HG03520 (cell line): ENCODE measurements around the gene PTCH2.
"Not testable (repeated sequence)": the region's sequence is repeated elsewhere in the genome, so short reads cannot be mapped to it uniquely, and the experiment has no call there.

Experiments
- ATAC-seq: cut with Tn5 transposase; IDR thresholded peaks from one replicate; pipeline ENCODE4 v1.9.1; 2021; ENCODE audit warnings: mild to moderate bottlenecking, moderate library complexity; ENCODE audit not compliant: unreplicated experiment

PTCH2 gene

DNA sequence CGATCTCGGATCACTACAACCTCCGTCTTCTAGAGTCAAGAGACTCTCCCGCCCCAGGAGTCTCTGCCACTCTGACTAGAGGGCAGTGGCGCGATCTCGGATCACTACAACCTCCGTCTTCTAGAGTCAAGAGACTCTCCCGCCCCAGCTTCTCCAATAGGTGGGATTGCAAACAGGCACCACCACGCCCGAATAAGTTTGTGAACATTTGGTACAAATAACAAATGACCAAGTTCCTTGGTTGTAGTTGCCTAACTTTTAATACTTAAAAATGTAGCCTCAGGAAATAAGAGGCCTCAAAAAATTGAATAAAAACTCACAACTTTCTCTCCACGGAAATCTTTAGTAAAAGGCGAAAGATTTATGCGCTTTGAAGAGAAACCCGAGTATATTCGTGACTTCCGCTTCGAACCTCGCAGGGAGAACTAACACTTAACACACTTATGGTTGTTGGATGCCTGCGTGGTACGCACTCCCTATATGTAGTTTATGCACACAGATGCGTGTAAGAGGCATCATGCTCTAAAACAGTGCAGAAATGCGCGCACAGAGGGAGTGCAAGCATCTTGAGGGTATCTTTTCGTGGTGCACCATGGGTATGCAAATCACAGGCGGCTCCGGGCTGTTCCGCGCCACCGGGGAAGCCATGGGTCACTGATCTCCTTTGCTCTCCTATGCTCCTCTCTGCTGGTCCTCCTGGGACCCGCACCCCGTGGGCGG is 23.3 kb downstream of the PTCH2 start:
- ATAC-seq, result peak; percentile 71

DNA sequence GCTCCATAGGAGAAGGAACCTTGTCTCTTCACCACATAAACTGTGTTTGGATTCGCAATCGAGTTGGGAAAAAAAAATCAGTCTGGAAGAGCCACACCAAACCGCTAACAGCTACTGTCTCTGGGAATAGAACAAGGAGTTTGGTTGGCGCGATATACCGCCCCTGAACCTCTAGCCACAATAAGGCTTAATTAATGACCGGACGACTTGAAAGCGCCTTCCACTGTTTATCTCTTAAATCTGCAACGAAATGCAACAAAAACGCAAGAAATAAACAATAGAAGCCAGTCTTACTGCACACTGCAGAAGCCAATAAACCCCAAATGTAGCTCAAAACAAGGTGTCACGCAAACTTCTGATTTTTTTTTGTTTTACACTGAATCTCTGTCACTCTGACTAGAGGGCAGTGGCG is 23.9 kb downstream of the PTCH2 start:
- ATAC-seq, result no peak

GRCh38 chr1:44817771-44818495 is 25.1 kb downstream of the PTCH2 start:
- no peak for ATAC-seq

DNA sequence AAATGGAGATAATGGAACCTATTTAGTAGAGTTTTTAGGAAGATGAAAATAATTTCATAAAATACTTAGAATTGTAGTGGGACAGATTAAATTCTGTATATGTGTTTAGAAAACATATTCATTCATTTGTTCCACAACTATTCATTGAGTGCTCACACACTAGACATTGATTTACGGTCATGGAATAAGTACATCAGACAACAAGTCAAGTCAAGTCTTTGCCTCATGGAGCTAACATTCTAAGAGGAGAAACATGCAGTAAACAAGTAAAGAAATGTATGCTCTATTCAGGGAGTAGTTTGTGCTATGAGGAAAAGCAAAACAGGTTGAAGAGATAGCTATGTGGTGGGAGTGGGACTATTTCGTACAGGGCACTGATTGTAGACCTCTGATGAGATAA is 25.7 kb downstream of the PTCH2 start:
- ATAC-seq, result no peak

GRCh38 chr1:44815926-44816325 is 27.1 kb downstream of the PTCH2 start:
- ATAC-seq, result not testable (repeated sequence)

- ATAC-seq, result no peak
Measured at GRCh38 chr1:44812822-44813543, 30.1 kb downstream of the PTCH2 start.

DNA sequence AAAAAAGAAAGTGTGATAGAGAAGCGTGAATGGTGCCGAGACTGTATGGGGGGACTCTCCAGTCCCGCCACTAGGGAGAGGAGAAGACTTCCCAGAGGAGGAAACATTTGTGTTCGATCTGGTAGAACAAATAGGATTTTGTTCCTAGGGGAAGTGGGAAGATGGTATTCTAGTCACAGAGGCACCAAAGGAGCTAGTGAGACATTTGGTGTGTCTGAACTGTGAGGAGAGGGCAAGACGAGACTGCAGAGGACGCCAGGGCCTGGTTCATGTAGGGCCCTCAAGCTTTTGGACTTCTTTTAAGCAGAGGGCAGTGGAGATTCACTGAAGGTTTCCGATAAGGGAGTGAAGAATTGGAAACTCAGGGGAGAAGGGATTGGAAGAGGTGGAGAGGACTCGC is 31.8 kb downstream of the PTCH2 start:
- ATAC-seq, result no peak

- ATAC-seq, result not testable (repeated sequence)
Measured at GRCh38 chr1:44810762-44811105, 32.3 kb downstream of the PTCH2 start.

DNA sequence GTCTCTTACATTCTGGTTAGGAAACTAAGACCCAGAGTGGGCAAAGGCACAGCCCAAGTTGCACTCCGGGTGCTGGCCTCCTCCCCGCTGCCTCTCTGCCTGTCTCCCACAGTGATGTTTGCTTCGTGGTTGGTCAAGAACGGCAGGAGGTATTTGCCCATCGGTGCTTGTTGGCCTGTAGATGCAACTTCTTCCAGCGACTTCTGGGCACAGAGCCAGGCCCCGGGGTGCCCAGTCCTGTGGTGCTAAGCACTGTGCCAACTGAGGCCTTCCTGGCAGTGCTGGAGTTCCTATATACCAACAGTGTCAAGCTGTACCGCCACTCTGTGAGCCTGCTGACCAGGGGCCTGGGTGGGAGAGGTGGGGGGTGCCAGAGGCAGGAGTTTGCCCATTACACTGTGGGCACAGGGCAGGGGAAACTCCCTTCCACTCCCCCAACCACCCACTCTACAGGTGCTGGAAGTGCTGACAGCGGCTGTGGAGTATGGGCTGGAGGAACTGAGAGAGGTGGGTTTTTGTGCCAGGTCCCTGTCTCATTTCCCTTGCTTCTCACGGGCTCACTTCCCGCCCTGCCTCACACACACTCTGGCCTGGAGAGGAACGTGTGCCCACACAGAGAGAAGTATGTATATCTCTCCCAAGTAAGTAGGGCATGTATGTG is 32.8 kb downstream of the PTCH2 start:
- ATAC-seq, result no peak

DNA sequence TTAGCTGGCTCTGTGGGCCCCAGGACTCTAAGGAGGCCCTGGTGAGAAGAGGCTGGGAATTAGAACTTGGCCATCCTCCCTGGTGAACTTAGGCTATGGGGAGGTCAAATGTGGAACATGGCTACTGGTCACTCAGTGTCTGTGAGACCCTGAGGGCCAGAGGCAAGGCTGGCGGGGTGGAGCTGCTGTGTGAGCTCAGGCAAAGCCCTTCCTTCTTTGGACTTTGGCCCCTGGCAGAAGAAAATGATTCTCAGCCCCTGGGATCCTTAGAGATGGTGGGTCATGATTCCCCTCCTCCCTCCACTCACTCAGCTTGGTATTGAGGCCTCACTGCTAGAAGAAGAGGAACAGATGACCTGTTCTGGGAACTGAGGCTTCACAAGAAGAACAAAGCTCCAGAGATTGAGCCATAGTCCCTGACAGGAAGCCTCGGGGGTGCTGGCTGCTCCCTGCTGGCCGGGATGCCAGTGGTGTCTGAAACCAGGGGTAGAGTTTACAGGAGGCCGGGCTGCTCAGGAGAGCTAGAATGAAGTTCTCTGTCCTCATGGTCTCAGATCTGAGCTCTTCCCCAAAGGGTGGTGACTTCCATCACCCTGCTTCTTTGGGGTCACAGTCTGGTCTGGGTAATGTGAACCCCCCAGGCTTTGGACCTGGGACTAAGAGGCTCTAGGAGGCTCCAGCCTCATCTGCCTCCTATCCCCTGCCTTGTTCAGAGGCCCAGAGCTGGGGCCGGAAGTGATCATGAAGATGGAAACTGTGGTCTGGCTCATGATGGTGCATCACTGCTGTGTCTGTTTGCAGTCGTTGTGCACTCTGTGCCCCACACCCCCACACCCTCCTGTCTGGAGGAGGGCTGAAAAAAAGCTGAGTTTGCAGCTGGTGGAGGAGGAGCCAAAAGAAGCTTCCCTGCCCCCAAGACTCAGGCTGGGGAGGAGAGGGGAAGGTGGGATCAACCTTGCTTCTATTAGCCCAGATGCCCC is 33.8 kb downstream of the PTCH2 start:
- peak; percentile 55 for ATAC-seq

GRCh38 chr1:44808063-44808937 is 34.8 kb downstream of the PTCH2 start, which contains the start of gene BTBD19:
TSS of gene BTBD19 (plus strand) at chr1:44808523. CDS start at chr1:44808821, 298 bp downstream.
- ATAC-seq, result no peak

DNA sequence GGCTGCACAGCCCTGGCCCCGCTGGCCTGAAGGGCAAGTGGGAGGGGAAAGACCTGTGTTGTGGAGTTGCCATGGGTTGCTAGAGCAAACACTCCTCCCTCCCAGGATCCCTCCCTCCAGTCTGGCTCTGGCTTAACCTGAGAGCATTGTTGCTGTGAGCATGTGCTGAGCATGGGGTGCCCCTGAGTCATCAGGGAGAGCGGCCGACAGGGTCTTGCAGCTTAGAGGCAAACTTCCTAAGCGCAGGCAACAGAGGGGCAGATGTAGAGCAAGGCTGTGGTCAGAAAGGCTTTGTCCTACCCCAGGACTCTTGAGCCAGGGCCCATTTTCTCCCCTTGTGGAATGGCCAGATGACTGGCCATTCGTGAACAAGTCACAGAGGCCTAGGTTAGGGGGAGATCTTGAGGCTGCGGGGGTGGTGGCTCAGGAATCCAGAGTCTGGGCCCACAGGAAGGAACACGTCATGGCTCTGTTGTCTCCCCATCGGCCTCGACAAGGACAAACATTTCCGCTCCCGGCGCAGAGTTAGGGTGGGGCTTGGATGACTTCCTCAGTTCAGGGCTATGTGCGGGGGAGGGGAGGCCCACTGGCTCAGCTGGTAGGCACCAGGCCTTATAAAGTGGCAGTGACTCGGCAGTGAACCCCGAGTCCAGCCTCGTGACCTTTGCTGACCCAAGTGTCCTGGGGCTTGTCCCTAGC is 35.5 kb downstream of the PTCH2 start:
- peak; percentile 36 for ATAC-seq

GRCh38 chr1:44806704-44807363 is 36.2 kb downstream of the PTCH2 start, which contains the start of gene DYNLT4:
TSS of gene DYNLT4 (minus strand) at chr1:44807351. CDS start at chr1:44806668, 683 bp downstream.
- no peak for ATAC-seq

- ATAC-seq, result no peak
Measured at GRCh38 chr1:44806025-44806703, 36.9 kb downstream of the PTCH2 start.

DNA sequence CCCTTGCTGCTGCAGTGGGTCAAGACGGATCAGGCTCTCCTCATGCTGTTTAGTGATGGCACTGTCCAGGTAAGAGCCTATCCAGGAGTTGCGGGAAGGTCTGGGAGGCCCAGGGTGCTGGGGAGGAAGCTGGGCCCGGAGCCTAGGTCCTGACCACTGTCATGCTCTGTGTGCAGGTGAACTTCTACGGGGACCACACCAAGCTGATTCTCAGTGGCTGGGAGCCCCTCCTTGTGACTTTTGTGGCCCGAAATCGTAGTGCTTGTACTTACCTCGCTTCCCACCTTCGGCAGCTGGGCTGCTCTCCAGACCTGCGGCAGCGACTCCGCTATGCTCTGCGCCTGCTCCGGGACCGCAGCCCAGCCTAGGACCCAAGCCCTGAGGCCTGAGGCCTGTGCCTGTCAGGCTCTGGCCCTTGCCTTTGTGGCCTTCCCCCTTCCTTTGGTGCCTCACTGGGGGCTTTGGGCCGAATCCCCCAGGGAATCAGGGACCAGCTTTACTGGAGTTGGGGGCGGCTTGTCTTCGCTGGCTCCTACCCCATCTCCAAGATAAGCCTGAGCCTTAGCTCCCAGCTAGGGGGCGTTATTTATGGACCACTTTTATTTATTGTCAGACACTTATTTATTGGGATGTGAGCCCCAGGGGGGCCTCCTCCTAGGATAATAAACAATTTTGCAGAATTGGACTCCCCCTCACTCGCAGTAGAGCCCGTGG is 37.6 kb downstream of the PTCH2 start:
- no peak for ATAC-seq

DNA sequence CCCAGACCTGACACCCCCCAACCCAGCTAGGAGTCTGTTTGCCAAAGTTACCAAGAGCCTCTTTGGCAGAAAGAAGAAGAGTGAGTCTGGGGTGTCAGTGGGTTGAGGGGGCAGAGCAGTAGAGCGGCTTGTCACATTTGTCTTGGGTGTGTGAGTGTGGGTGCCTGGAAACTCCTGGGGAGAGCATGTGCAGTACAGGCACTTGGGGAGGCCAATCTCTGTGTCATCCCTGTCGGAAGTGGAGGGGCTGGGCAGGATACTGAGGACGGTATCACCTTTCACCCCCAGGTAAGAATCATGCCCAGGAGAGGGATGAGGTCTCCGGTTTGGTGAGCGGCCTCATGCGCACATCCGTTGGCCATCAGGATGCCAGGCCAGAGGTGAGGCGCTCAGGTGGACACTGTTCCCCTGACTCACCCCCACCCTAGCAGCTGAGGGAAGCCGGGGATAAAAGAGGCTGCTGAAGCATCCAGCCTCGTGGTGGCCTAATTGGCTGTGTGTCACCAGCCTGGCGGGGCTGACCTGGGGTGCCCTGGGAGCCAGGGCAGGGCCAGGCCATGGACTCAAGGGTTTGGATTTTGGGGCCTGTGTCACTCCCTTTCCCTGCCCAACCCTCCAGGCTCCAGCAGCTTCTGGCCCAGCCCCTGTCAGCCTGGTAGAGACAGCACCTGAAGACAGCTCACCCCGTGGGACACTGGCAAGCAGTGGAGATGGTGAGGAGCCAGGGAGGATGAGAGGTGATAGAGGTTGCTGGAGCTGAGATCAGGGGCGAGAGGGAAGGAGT is 39.5 kb downstream of the PTCH2 start:
- ATAC-seq, result no peak
